ENCODE results near the gene ZNF750.

DNA sequence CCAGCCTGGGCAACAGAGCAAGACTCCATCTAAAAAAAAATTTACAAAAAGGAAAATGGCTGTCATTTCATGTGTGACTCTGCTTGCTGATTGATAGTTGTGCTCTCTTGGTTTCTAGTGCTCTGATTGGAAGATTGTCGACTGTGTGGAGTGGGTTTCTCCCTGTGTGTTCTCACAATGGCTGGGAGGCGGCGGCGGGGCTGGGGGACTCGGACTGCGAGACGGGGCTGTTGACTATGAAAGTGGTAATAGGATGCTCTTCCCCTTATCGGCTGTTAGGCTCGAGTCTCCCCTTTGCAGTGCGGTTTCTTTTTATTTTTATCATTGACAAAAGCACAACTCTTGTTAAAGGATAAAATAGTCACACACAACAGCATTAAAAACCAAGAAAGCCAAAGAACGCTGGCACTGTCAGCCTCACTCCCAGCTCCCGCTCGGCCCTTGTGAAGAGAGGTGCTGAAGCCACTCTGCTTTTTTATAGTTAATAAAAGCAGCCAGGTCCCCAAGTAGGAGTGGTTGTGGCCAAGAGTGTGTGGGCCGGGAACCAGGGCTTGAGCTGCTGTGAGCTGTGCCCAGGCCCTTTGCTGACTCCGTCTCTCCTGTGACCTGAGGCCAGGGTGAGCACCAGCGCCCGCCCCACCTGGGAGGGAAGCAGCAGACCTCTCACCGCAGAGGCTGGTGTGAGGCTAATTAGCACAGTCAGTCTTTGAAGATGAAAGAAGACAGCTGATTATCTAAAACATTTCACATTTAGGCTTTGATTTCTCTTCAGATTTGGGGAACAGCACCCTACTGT is 51.4 kb downstream of the ZNF750 start:
- TF ChIP-seq REST (IDR thresholded peaks at IDR 0.05; ENCODE audit: insufficient replicate concordance, low read depth) (no peak), CTCF (IDR thresholded peaks at IDR 0.05; ENCODE audit: insufficient read depth, low read length) (no peak)

Measured in HL-60 (cell line).